ENCODE data around the gene TOLLIP. TPM values are rescaled to one million over a fixed set of nuclear protein-coding genes. Genes with fewer than 3 reads are reported as not detected.

Gene TOLLIP
- total and polyA plus RNA-seq, 9 of the 15 experiments (the other 6 are each of a cell fraction or from before 2014, with no cell fraction given) = 0.23 to 22.8 (median 7.1) TPM

GRCh38 chr11:1358286-1358685 lies 48.9 kb upstream of the TOLLIP start:
- DNase-seq (ENCODE audit: extremely low read depth in 1 of 4, low spot score in 3 of 4) (no peak), ATAC-seq (peak; percentile 52), FAIRE-seq (no peak)
- Histone ChIP-seq H3K27ac (ENCODE audit: extremely low read depth, low read depth, low read length) (no peak overlapping the region), H4K20me1 (replicated peaks; ENCODE audit: control insufficient read depth, insufficient read depth, low read length) (peaks cover 6% of the 10 kb centered on the region; the same call in 1 of the 2 replicates), H3K4me3 (no peak overlapping the region), H3K4me2 (ENCODE audit: insufficient read depth, low read length) (no peak overlapping the region), H2AFZ (ENCODE audit: low read depth, low read length) (no peak overlapping the region), H3K79me2 (ENCODE audit: control insufficient read depth, insufficient read depth, low read length) (no peaks in the 10 kb centered on the region), H3K36me3 (ENCODE audit: control insufficient read depth, insufficient read depth, low read length) (no peaks in the 10 kb centered on the region), H3K9me3 (replicated peaks; ENCODE audit: control insufficient read depth, insufficient read depth, low read depth, low read length) (no peaks in the 10 kb centered on the region), H3K27me3 (ENCODE audit: control insufficient read depth in 2 of 2, insufficient read depth in 2 of 2, low read length in 2 of 2) (peaks cover 16 to 73% of the 10 kb centered on the region in 2 experiments; a peak in 4 of 5 replicates), H3K9me1 (ENCODE audit: control insufficient read depth, insufficient read depth, low read length) (no peaks in the 10 kb centered on the region), H3K4me1 (replicated peaks in 1 of 2; ENCODE audit: control insufficient read depth in 2 of 2, insufficient read depth in 2 of 2, low read length in 2 of 2) (peaks cover 14 to 33% of the 10 kb centered on the region in 2 experiments; a peak in 4 of 5 replicates), H3K9ac (ENCODE audit: insufficient read depth in 1 of 2, low read depth in 2 of 2, low read length in 2 of 2) (no peak overlapping the region)
- 3% methylated on average over 14 of the region's 16 CpGs for WGBS (ENCODE audit: insufficient coverage, low coverage, missing lambda C conversion rate)
- in situ Hi-C loops (cut with MboI) = no loop called here
- intact Hi-C loops (cut with micrococcal nuclease) = no loop called here
- POLR2A ChIA-PET = interaction anchor here (0.5 to 0.6 kb wide), 3 partner anchors 9 to 54 kb away, joined by 3 to 4 read pairs (median 3); no protein-coding TSS in a partner anchor
- no TSS peak for BruUV-seq (replicated peaks)
- CTCF ChIA-PET (ENCODE audit: low intra/inter-chr PET ratio) = no interaction called here
- TF ChIP-seq, protein P1, sequence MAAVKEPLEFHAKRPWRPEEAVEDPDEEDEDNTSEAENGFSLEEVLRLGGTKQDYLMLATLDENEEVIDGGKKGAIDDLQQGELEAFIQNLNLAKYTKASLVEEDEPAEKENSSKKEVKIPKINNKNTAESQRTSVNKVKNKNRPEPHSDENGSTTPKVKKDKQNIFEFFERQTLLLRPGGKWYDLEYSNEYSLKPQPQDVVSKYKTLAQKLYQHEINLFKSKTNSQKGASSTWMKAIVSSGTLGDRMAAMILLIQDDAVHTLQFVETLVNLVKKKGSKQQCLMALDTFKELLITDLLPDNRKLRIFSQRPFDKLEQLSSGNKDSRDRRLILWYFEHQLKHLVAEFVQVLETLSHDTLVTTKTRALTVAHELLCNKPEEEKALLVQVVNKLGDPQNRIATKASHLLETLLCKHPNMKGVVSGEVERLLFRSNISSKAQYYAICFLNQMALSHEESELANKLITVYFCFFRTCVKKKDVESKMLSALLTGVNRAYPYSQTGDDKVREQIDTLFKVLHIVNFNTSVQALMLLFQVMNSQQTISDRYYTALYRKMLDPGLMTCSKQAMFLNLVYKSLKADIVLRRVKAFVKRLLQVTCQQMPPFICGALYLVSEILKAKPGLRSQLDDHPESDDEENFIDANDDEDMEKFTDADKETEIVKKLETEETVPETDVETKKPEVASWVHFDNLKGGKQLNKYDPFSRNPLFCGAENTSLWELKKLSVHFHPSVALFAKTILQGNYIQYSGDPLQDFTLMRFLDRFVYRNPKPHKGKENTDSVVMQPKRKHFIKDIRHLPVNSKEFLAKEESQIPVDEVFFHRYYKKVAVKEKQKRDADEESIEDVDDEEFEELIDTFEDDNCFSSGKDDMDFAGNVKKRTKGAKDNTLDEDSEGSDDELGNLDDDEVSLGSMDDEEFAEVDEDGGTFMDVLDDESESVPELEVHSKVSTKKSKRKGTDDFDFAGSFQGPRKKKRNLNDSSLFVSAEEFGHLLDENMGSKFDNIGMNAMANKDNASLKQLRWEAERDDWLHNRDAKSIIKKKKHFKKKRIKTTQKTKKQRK (IDR thresholded peaks at IDR 0.05; ENCODE audit: borderline replicate concordance, low read depth, low read length) = no peak
- TF ChIP-seq, protein P2, sequence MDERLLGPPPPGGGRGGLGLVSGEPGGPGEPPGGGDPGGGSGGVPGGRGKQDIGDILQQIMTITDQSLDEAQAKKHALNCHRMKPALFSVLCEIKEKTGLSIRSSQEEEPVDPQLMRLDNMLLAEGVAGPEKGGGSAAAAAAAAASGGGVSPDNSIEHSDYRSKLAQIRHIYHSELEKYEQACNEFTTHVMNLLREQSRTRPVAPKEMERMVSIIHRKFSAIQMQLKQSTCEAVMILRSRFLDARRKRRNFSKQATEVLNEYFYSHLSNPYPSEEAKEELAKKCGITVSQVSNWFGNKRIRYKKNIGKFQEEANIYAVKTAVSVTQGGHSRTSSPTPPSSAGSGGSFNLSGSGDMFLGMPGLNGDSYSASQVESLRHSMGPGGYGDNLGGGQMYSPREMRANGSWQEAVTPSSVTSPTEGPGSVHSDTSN (CRISPR knock-in tag; IDR thresholded peaks at IDR 0.05; ENCODE audit: low read depth) = no peak
- TF ChIP-seq, protein P2 (tag; conservative IDR thresholded peaks at IDR 0.05; ENCODE audit: low read depth) = no peak
- TF ChIP-seq SETDB1 (IDR thresholded peaks at IDR 0.05; ENCODE audit: low read length) (no peak), NCOA1 (IDR thresholded peaks at IDR 0.05; ENCODE audit: low read depth) (no peak), LARP7 (IDR thresholded peaks at IDR 0.05) (no peak), SMC3 (conservative IDR thresholded peaks at IDR 0.05; ENCODE audit: insufficient read depth, low read depth, low read length) (no peak), FOXA3 (CRISPR knock-in tag; conservative IDR thresholded peaks at IDR 0.05 in 1 of 2, IDR thresholded peaks at IDR 0.05 in 1 of 2) (peak in 1 of 2 experiments; percentile 46; a peak in 1 of 4 replicates), NCOA6 (IDR thresholded peaks at IDR 0.05) (no peak), SRSF9 (IDR thresholded peaks at IDR 0.05; ENCODE audit: borderline replicate concordance, low read depth, low read length) (no peak), FOXP1 (CRISPR knock-in tag; IDR thresholded peaks at IDR 0.05) (0 out of 2 replicates have a peak, but pooled peaks have one; percentile 38), ZC3H11A (IDR thresholded peaks at IDR 0.05; ENCODE audit: low read depth, low read length) (no peak), MAZ (CRISPR knock-in tag; conservative IDR thresholded peaks at IDR 0.05 in 1 of 2, IDR thresholded peaks at IDR 0.05 in 1 of 2) (0 out of 4 replicates have a peak, but pooled peaks of 1 of the 2 experiments have one; percentile 26), KLF6 (CRISPR knock-in tag; IDR thresholded peaks at IDR 0.05; ENCODE audit: borderline replicate concordance) (no peak), ZNF133 (CRISPR knock-in tag; IDR thresholded peaks at IDR 0.05) (no peak)

Measured in K562 (cell line).